Astrocyte (in vitro differentiated cells and primary cell): Measurements from ENCODE around the gene SIRT3. TPM values are rescaled to one million over a fixed set of nuclear protein-coding genes. Genes with fewer than 3 reads are reported as not detected.

Experiments
- DNase-seq: peaks from one replicate; pipeline ENCODE4 v3.0.0-alpha.2; 2010; ENCODE audit warnings: low read depth
- FAIRE-seq: peaks from 2 replicates; lab custom pipeline; 2011; peaks lifted over from hg19 to GRCh38; lab: Jason Lieb, UNC
- H2AFZ ChIP-seq: 2 replicates; pipeline ENCODE4 v1.6.0; 2012; ENCODE audit warnings: low read depth, low read length, inconsistent platforms
- H3K27ac ChIP-seq: 2 replicates; pipeline ENCODE4 v1.5.1; 2011; ENCODE audit warnings: low read depth, low read length, inconsistent platforms
- H3K27me3 ChIP-seq: 2 replicates; pipeline ENCODE4 v1.6.0; 2011; ENCODE audit warnings: low read length, inconsistent platforms; ENCODE audit not compliant: insufficient read depth
- H3K36me3 ChIP-seq: 2 replicates; pipeline ENCODE4 v1.5.1; 2011; ENCODE audit warnings: low read length, inconsistent platforms; ENCODE audit not compliant: insufficient read depth
- H3K4me1 ChIP-seq: 2 replicates; pipeline ENCODE4 v1.5.1; 2011; ENCODE audit warnings: low read length, inconsistent platforms; ENCODE audit not compliant: insufficient read depth
- H3K4me2 ChIP-seq: 2 replicates; pipeline ENCODE4 v1.6.0; 2012; ENCODE audit warnings: low read length, inconsistent platforms
- H3K4me3 ChIP-seq: 2 replicates; pipeline ENCODE4 v1.5.1; 2011; ENCODE audit warnings: low read depth, mild to moderate bottlenecking, low read length, inconsistent platforms; ENCODE audit not compliant: insufficient read depth
- H3K79me2 ChIP-seq: 2 replicates; pipeline ENCODE4 v1.6.0; 2012; ENCODE audit warnings: mild to moderate bottlenecking, low read length, inconsistent platforms; ENCODE audit not compliant: insufficient read depth
- H3K9ac ChIP-seq: 2 replicates; pipeline ENCODE4 v1.6.0; 2012; ENCODE audit warnings: mild to moderate bottlenecking, low read length, inconsistent platforms
- H3K9me3 ChIP-seq: 2 replicates; pipeline ENCODE4 v1.5.1; 2012; ENCODE audit warnings: low read depth, mild to moderate bottlenecking, low read length, inconsistent platforms; ENCODE audit not compliant: insufficient read depth
- H4K20me1 ChIP-seq: 2 replicates; pipeline ENCODE4 v1.6.0; 2012; ENCODE audit warnings: low read length, inconsistent platforms; ENCODE audit not compliant: insufficient read depth
- H3K27ac Mint-ChIP-seq: one replicate; pipeline ENCODE4 v1.8.0; 2021; ENCODE audit warnings: mild to moderate bottlenecking, mixed read lengths; ENCODE audit not compliant: unreplicated experiment
- H3K27me3 Mint-ChIP-seq: one replicate; pipeline ENCODE4 v1.8.0; 2021; ENCODE audit warnings: low read depth, mixed read lengths; ENCODE audit not compliant: unreplicated experiment
- H3K36me3 Mint-ChIP-seq: one replicate; pipeline ENCODE4 v1.8.0; 2021; ENCODE audit warnings: low read depth, mixed read lengths; ENCODE audit not compliant: unreplicated experiment
- H3K4me1 Mint-ChIP-seq: one replicate; pipeline ENCODE4 v1.8.0; 2021; ENCODE audit warnings: low read depth, mixed read lengths; ENCODE audit not compliant: unreplicated experiment
- H3K4me3 Mint-ChIP-seq: one replicate; pipeline ENCODE4 v1.8.0; 2021; ENCODE audit warnings: mild to moderate bottlenecking, moderate library complexity, mixed read lengths; ENCODE audit not compliant: unreplicated experiment
- H3K9me3 Mint-ChIP-seq: one replicate; pipeline ENCODE4 v1.8.0; 2021; ENCODE audit warnings: mild to moderate bottlenecking, mixed read lengths; ENCODE audit not compliant: unreplicated experiment
- CTCF ChIP-seq: IDR thresholded peaks from 2 replicates; pipeline ENCODE4 v1.5.1; 2011; ENCODE audit warnings: low read depth, mild to moderate bottlenecking, inconsistent platforms, low read length, moderate library complexity; ENCODE audit not compliant: insufficient read depth
- EZH2 ChIP-seq: IDR thresholded peaks from 2 replicates; pipeline ENCODE4 v1.6.1; 2012; ENCODE audit warnings: mild to moderate bottlenecking, low read length, inconsistent platforms; ENCODE audit not compliant: insufficient read depth
- total RNA-seq: library from RNA; stranded (reverse); gene quantifications from 2 replicates; pipeline ENCODE4 v1.2.1, GENCODE V29; 2021

Gene SIRT3
- total RNA-seq, 1 donor from 2014 or later, result 10.9 TPM

DNA sequence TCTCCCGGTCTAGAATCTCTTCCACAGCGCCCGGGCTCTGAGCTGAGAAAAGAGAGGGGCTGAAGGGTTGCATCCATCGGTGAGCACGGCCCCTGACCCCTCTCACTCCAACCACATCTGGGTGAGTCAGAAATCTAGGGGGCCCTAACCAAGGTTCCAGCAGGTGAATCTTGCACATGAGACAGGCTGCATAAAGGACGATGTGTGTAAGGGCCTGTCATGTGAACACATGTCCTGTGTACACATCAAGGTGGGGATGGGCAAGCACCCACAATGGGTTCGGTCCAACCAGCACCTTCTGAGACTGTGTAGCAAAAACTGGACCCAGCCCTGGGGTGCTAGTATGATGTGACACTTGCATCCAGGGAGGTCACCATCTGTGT is 30.1 kb downstream of the SIRT3 start:
- Histone ChIP-seq H4K20me1 (peaks cover 74% of the 10 kb centered on the region), H3K9ac (peak overlapping the region; percentile 97), H2AFZ (no peak overlapping the region), H3K4me3 (peak overlapping the region; percentile 86), H3K36me3 (peaks cover 15% of the 10 kb centered on the region), H3K4me1 (peaks cover 30% of the 10 kb centered on the region), H3K79me2 (peaks cover 81% of the 10 kb centered on the region), H3K4me2 (peak overlapping the region; percentile 97), H3K27ac (peak overlapping the region; percentile 95), H3K9me3 (no peaks in the 10 kb centered on the region), H3K27me3 (no peaks in the 10 kb centered on the region)
- Mint-ChIP-seq H3K27ac (peak overlapping the region; percentile 98), H3K4me3 (peak overlapping the region; percentile 99), H3K27me3 (no peaks in the 10 kb centered on the region), H3K4me1 (peaks cover 47% of the 10 kb centered on the region), H3K9me3 (no peaks in the 10 kb centered on the region), H3K36me3 (peaks cover 24% of the 10 kb centered on the region)
- FAIRE-seq, result no peak
- DNase-seq, result no peak
- no peak for TF ChIP-seq CTCF
- no peak for TF ChIP-seq EZH2

GRCh38 chr11:205221-206001 is 30.7 kb downstream of the SIRT3 start:
- Histone ChIP-seq H3K4me3 (peak overlapping the region; percentile 86), H4K20me1 (peaks cover 74% of the 10 kb centered on the region), H2AFZ (no peak overlapping the region), H3K36me3 (peaks cover 9% of the 10 kb centered on the region), H3K4me2 (peak overlapping the region; percentile 97), H3K79me2 (peaks cover 75% of the 10 kb centered on the region), H3K9ac (peak overlapping the region; percentile 97), H3K27ac (no peak overlapping the region), H3K4me1 (peaks cover 24% of the 10 kb centered on the region), H3K27me3 (no peaks in the 10 kb centered on the region), H3K9me3 (no peaks in the 10 kb centered on the region)
- Mint-ChIP-seq H3K4me1 (peaks cover 41% of the 10 kb centered on the region), H3K9me3 (no peaks in the 10 kb centered on the region), H3K4me3 (peak overlapping the region; percentile 99), H3K27ac (no peak overlapping the region), H3K36me3 (peaks cover 22% of the 10 kb centered on the region), H3K27me3 (no peaks in the 10 kb centered on the region)
- no peak for TF ChIP-seq CTCF
- no peak for TF ChIP-seq EZH2
- DNase-seq, result no peak
- FAIRE-seq, result no peak

- peaks cover 67% of the 10 kb centered on the region for H3K79me2 ChIP-seq
- H3K4me3 Mint-ChIP-seq, result no peak overlapping the region
- TF ChIP-seq EZH2 (no peak), CTCF (no peak)
- H2AFZ ChIP-seq, result no peak overlapping the region
- H3K4me3 ChIP-seq, result no peak overlapping the region
- H3K36me3 ChIP-seq, result peaks cover 7% of the 10 kb centered on the region
- peaks cover 74% of the 10 kb centered on the region for H4K20me1 ChIP-seq
- no peaks in the 10 kb centered on the region for H3K9me3 ChIP-seq
- DNase-seq (no peak), FAIRE-seq (no peak)
- H3K4me2 ChIP-seq, result no peak overlapping the region
- H3K27ac Mint-ChIP-seq, result no peak overlapping the region
- H3K27ac ChIP-seq, result no peak overlapping the region
- H3K27me3 ChIP-seq, result no peaks in the 10 kb centered on the region
- peak overlapping the region; percentile 20 for H3K9ac ChIP-seq
- peaks cover 34% of the 10 kb centered on the region for H3K4me1 Mint-ChIP-seq
- peaks cover 17% of the 10 kb centered on the region for H3K4me1 ChIP-seq
- peaks cover 18% of the 10 kb centered on the region for H3K36me3 Mint-ChIP-seq
- no peaks in the 10 kb centered on the region for H3K9me3 Mint-ChIP-seq
- no peaks in the 10 kb centered on the region for H3K27me3 Mint-ChIP-seq
These were observed 31.5 kb downstream of the SIRT3 start for GRCh38 chr11:204587-205109.
